DMS 273 (cell line): ENCODE measurements around the gene FAM193A.
"Not testable (repeated sequence)": the region's sequence is repeated elsewhere in the genome, so short reads cannot be mapped to it uniquely, and the experiment has no call there.

Experiments
- DNase-seq: peaks from one replicate; lab custom pipeline; 2025; ENCODE audit not compliant: unreplicated experiment; lab: John Stamatoyannopoulos, UW

FAM193A gene

GRCh38 chr4:2744576-2745270 lies 208.3 kb downstream of the FAM193A start:
- DNase-seq, result no peak

DNA sequence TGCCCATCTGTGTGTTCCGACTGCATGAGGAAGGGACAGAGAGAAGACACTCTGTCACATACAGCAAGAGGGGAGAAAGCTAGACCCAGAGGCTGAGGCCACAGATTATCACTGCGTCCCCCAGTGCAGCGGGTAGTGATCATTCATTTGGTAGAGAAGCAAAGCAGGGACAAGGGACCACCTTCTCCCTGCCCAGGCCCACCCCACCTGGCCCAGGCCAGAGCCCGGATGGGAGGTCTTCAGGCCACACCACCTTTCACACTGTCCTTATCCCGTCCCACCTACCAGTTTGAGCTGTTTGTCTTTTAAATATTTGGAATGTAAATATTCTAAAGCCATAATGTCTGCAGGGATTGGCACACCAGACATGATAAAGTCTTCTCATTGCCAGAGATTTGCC lies 209.1 kb downstream of the FAM193A start:
- no peak for DNase-seq

DNA sequence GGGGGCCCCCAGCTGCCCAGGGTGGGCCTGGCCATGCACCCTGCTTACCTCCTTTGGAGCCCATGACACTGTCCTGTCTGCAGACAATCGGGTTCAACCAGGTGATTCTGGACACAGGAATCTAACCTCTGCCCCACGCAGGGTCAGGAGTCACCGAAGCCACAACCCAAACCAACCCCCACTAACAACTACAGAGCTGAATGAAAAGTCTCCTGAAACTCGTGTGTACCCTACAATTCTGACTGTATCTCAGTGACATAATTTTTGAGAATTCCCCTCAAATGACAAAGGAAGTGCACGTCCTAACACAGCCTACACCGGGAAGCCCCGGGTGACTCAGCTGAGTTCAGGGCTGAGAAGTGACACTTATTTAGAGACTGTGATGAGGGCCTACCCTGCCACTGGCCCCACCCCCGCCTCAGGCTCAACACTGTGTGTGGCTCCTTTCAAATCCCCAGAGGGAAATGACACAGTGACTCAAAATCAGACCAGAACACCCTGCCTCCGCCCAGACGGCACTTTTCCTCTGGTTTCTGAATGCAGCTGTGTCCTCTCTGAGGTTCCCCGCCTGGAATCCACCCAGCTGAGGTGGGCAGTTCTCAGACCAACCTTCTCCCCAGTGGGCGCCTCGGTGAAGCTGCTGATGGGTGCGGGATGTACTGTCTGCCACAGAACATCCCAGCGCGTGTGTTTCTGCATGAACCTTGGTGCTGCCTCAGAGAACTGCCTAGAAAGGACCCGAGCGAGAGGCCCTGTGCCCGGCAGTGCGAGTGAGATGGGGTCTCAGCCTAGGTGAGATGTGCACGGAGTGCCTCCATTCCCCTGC lies 209.7 kb downstream of the FAM193A start:
- no peak for DNase-seq

DNA sequence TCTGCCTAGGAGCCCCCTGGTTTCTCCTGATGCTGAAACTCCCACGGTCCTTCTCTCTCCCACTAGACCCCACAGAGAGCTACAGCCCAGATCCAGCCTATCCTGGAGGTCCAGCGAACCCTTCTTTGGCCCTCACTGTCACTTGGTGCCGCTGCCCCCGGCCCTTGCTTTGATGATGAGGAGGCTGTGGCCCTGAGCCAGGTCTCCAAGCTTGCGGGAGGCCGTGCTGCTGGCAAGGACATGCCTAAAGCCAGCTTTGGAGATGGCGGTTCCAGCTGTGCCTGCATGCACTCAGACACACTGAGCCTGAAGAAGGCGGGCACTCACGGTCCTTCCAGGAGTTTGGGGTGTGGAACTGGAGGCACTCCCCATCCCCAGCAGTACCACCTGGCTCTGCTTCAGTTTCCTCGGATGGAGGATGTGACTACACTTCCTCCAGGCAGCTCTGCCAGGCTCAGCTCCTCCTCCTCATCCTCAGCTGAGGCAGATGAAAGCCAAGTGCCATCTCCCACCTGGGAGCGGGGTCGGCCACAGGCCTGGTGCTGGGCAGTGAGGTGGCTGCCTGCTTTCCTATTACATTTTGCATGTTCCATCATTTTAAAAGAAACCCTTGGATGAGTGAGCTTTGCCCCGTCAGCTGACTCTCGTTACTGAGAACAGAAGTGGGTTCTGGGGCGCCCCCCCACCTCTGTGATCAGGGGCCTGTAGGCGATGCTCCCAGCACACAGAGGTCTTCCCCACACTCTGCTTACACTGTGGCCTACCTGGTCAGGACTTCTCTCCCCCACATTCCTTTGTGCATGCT lies 210.6 kb downstream of the FAM193A start:
- no peak for DNase-seq

DNA sequence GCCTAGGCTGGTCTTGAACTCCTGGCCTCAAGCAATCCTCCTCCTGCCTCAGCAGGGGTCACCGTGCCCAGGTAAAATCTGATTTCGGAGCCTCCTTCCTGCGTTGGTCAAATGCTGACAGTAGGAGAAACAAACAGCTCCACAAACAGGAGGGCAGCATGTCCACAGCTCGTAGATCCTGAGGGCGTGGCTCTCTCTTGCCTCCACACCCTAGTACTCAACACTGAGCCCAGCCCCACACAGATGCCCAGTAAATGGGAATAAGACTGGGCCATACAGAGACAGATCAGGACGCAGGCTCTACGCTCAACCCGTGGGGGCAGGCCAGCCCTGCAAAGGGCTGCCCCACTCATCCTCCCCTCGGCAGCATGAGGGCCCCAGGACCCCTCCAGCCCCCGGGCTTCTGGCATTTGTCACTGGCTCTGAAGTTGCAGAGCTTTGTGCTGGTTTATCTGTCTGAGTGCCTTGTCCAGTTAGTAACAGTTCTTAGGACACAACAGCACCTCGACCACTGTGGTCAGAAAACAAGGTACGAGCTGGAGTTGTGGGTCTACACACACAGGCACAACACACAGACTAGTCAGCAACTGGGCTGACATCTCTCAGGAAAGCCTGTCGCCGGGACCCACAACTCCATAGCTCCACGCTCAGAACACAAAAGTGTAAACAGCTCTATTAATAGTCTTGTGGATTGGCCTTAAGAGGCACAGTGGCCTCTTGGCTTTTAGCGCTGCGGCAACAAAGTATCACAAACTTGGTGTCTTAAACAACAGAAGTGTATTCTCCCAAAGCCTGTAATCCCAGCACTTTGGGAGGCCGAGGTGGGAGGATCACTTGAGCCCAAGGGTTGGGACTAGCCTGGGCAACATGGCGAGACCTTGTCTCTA lies 214.5 kb downstream of the FAM193A start:
- DNase-seq, result no peak

DNA sequence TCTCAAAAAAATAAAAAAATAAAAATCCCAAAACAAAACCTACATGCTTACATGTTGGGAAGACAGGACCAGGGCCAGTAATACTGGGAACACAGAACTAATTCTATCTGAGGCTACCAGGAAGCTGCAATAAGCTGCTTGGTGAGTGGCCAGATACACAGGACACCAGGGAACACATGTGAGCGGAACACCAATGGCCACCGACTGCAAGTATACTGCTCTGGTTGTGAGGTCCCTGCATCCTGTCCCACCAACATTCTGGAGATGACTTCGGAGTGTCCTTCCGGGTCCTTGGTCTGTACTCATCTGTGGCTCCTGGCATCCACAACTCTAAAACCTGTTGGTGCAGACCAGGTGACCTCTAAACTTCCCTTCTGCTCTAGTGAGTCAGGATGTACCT lies 217.0 kb downstream of the FAM193A start:
- no peak for DNase-seq

GRCh38 chr4:2754848-2755819 lies 218.7 kb downstream of the FAM193A start:
- no peak for DNase-seq

- peak; percentile 87 for DNase-seq
These were observed 219.6 kb downstream of the FAM193A start, which contains the start of gene TNIP2 for GRCh38 chr4:2755821-2756690. Gene TNIP2 (minus strand): TSS chr4:2756336. CDS start chr4:2756289, 47 bp downstream.

GRCh38 chr4:2756691-2757350 lies 220.4 kb downstream of the FAM193A start:
- DNase-seq, result no peak

DNA sequence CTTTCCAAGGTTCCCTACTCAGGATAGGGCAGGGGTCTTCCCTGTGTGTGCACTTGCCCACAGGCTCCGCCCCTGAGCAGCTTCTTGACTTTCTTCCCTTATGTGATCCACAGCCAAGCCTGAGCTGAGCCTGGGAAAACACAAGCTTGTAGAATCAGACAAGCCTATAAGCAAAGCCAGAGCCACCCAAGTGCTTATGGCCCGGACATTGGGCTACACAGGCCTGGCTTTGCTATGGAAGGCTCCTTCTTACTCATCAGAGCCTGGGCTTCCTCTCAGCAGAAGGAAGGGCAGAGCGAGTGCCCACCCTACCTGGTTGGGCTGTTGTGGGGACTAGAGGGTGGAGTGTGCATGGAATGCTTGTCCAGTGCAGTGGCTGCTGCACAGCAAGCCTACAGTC lies 221.0 kb downstream of the FAM193A start:
- DNase-seq, result no peak

- DNase-seq, result no peak
These were observed 224.8 kb downstream of the FAM193A start for GRCh38 chr4:2761035-2761923.

DNA sequence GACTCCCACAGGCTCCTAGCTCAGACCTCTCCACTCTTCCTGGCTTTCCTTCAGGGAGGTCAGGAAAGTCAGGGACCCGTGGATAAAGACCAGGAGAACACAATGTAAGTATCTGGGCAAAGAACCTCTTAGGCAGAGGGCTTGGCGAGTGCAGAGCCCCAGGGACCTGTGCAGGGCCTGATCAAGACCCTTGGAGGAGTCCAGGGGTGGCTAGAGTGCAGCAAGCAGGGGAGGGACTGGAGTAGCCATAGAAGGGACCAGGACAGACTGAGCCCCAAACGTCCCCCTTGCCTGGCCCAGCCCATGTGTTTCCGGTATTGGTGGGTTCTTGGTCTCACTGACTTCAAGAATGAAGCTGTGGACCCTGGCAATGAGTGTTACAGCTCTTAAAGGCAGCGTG lies 225.6 kb downstream of the FAM193A start:
- no peak for DNase-seq

DNA sequence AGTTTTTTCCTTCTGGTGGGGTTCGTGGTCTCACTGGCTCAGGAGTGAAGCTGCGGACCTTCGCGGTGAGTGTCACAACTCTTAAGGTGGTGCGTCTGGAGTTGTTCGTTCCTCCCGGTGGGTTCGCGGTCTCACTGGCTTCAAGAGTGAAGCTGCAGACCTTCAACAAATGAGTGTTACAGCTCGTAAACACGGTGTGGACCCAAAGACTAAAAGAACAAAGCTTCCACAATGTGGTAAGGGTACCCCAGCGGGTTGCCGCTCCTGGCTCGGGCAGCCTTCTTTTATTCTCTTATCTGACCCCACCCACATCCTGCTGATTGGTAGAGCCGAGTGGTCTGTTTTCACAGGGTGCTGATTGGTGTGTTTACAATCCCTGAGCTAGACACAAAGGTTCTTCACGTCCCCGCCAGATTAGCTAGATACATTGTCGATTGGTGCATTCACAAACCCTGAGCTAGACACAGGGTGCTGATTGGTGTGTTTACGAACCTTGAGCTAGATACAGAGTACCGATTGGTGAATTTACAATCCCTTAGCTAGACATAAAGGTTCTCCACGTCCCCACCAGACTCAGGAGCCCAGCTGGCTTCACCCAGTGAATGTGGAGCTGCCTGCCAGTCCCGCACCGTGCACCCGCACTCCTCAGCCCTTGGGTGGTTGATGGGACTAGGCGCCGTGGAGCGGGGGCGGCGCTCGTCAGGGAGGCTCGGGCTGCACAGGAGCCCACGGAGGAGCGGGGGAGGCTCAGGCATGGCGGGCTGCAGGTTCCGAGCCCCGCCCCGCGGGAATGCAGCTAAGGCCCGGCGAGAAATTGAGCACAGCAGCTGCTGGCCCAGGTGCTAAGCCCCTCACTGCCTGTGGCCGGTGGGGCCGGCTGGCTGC lies 226.3 kb downstream of the FAM193A start:
- DNase-seq, result not testable (repeated sequence)

GRCh38 chr4:2763511-2763967 lies 227.1 kb downstream of the FAM193A start:
- no peak for DNase-seq

DNA sequence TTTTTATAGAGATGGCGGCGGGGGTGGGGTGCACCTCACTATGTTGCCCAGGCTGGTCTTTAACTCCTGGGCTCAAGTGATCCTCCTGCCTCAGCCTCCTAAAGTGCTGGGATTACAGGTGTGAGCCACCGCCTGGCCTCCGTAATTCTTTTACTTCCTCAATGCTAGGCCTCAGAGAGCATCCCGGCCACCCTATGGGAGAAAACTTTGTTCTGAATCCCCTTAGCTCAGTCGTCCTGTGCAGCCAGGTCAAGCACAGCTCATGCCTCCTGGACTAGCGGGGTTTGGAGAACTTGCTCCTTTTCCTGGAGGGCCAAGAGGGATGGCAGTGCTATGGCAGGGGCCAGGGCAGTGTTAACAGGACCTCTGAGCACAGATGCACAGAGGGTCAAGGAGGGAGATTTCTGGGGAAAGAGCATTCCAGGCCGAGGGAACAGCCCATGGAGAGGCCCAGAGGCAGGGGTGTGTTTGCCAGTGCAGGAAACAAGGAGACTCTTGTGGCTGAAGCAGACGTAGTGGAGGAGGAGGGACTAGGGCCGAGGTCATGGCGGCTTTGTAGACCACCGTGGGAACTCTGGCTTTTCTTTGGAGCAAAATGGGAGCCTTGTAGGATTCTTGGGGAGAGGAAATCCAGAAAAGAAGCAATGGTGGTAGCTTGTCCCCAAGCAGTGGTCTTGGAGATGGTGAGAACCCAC lies 229.5 kb downstream of the FAM193A start:
- no peak for DNase-seq
